IPS-15b (cell line): ENCODE data around the gene TRAM2.

ENCODE experiments used
- H3K27me3 ChIP-seq: one replicate; pipeline ENCODE4 v1.6.1; 2013; ENCODE audit warnings: low read length; ENCODE audit not compliant: control insufficient read depth, insufficient read depth
- H3K36me3 ChIP-seq: one replicate; pipeline ENCODE4 v1.6.1; 2013; ENCODE audit warnings: low read length; ENCODE audit not compliant: control insufficient read depth, insufficient read depth
- H3K4me1 ChIP-seq: one replicate; pipeline ENCODE4 v1.6.1; 2013; ENCODE audit warnings: mild to moderate bottlenecking, low read length; ENCODE audit not compliant: control insufficient read depth, insufficient read depth
- H3K4me3 ChIP-seq: one replicate; pipeline ENCODE4 v1.5.1; 2013; ENCODE audit warnings: low read depth, low read length
- H3K9ac ChIP-seq: one replicate; pipeline ENCODE4 v1.6.1; 2013; ENCODE audit warnings: low read depth, mild to moderate bottlenecking, low read length
- H3K9me3 ChIP-seq: one replicate; pipeline ENCODE4 v1.6.1; 2013; ENCODE audit warnings: mild to moderate bottlenecking, low read length; ENCODE audit not compliant: control insufficient read depth, insufficient read depth

Gene TRAM2

GRCh38 chr6:52499681-52500236 is 77.1 kb downstream of the TRAM2 start:
- no peaks in the 10 kb centered on the region for H3K27me3 ChIP-seq
- H3K4me3 ChIP-seq = no peak overlapping the region
- peaks cover 5% of the 10 kb centered on the region for H3K4me1 ChIP-seq
- no peaks in the 10 kb centered on the region for H3K9me3 ChIP-seq
- H3K36me3 ChIP-seq = no peaks in the 10 kb centered on the region
- H3K9ac ChIP-seq = no peak overlapping the region

GRCh38 chr6:52499026-52499425 is 77.8 kb downstream of the TRAM2 start:
- Histone ChIP-seq H3K9ac (no peak overlapping the region), H3K4me3 (no peak overlapping the region), H3K4me1 (peaks cover 5% of the 10 kb centered on the region), H3K36me3 (no peaks in the 10 kb centered on the region), H3K27me3 (no peaks in the 10 kb centered on the region), H3K9me3 (no peaks in the 10 kb centered on the region)

GRCh38 chr6:52498538-52499017 is 78.3 kb downstream of the TRAM2 start:
- Histone ChIP-seq H3K4me1 (peaks cover 5% of the 10 kb centered on the region), H3K4me3 (no peak overlapping the region), H3K9me3 (no peaks in the 10 kb centered on the region), H3K9ac (no peak overlapping the region), H3K36me3 (no peaks in the 10 kb centered on the region), H3K27me3 (no peaks in the 10 kb centered on the region)

GRCh38 chr6:52497652-52498408 is 79.0 kb downstream of the TRAM2 start:
- no peak overlapping the region for H3K4me3 ChIP-seq
- no peaks in the 10 kb centered on the region for H3K27me3 ChIP-seq
- peaks cover 5% of the 10 kb centered on the region for H3K4me1 ChIP-seq
- no peaks in the 10 kb centered on the region for H3K9me3 ChIP-seq
- H3K9ac ChIP-seq = no peak overlapping the region
- H3K36me3 ChIP-seq = no peaks in the 10 kb centered on the region

- H3K27me3 ChIP-seq = no peaks in the 10 kb centered on the region
- no peak overlapping the region for H3K4me3 ChIP-seq
- peaks cover 5% of the 10 kb centered on the region for H3K4me1 ChIP-seq
- H3K9ac ChIP-seq = no peak overlapping the region
- H3K36me3 ChIP-seq = no peaks in the 10 kb centered on the region
- H3K9me3 ChIP-seq = no peaks in the 10 kb centered on the region
Measured at GRCh38 chr6:52496631-52497030, 80.2 kb downstream of the TRAM2 start.

GRCh38 chr6:52495922-52496321 is 80.9 kb downstream of the TRAM2 start:
- H3K9me3 ChIP-seq = no peaks in the 10 kb centered on the region
- H3K4me1 ChIP-seq = peaks cover 5% of the 10 kb centered on the region
- no peaks in the 10 kb centered on the region for H3K27me3 ChIP-seq
- H3K36me3 ChIP-seq = no peaks in the 10 kb centered on the region
- no peak overlapping the region for H3K9ac ChIP-seq
- H3K4me3 ChIP-seq = no peak overlapping the region

GRCh38 chr6:52494298-52495072 is 82.4 kb downstream of the TRAM2 start:
- Histone ChIP-seq H3K9me3 (no peaks in the 10 kb centered on the region), H3K9ac (no peak overlapping the region), H3K27me3 (no peaks in the 10 kb centered on the region), H3K36me3 (no peaks in the 10 kb centered on the region), H3K4me3 (no peak overlapping the region), H3K4me1 (peaks cover 2% of the 10 kb centered on the region)

- Histone ChIP-seq H3K36me3 (no peaks in the 10 kb centered on the region), H3K4me1 (no peaks in the 10 kb centered on the region)
Measured at GRCh38 chr6:52493669-52494068, 83.2 kb downstream of the TRAM2 start.

GRCh38 chr6:52491203-52492069 is 85.4 kb downstream of the TRAM2 start:
- H3K9me3 ChIP-seq = no peaks in the 10 kb centered on the region
- no peak overlapping the region for H3K9ac ChIP-seq
- H3K27me3 ChIP-seq = no peaks in the 10 kb centered on the region
- H3K4me3 ChIP-seq = no peak overlapping the region
- H3K36me3 ChIP-seq = no peaks in the 10 kb centered on the region
- no peaks in the 10 kb centered on the region for H3K4me1 ChIP-seq

More at GRCh38 chr6:52493669-52494068, 83.2 kb downstream of the TRAM2 start:
- Histone ChIP-seq H3K9ac (no peak overlapping the region), H3K4me3 (no peak overlapping the region), H3K27me3 (no peaks in the 10 kb centered on the region), H3K9me3 (no peaks in the 10 kb centered on the region)

- no peaks in the 10 kb centered on the region for H3K9me3 ChIP-seq
- H3K4me3 ChIP-seq = no peak overlapping the region
- no peaks in the 10 kb centered on the region for H3K27me3 ChIP-seq
- no peaks in the 10 kb centered on the region for H3K4me1 ChIP-seq
- H3K36me3 ChIP-seq = no peaks in the 10 kb centered on the region
- H3K9ac ChIP-seq = no peak overlapping the region
Measured at GRCh38 chr6:52489881-52490280, 87.0 kb downstream of the TRAM2 start.

GRCh38 chr6:52483671-52484003 is 93.2 kb downstream of the TRAM2 start:
- no peaks in the 10 kb centered on the region for H3K4me1 ChIP-seq
- H3K9ac ChIP-seq = no peak overlapping the region
- H3K36me3 ChIP-seq = no peaks in the 10 kb centered on the region
- H3K9me3 ChIP-seq = no peaks in the 10 kb centered on the region
- no peaks in the 10 kb centered on the region for H3K27me3 ChIP-seq
- H3K4me3 ChIP-seq = no peak overlapping the region
